Prostate gland (tissue), 2 donors: ENCODE measurements around the gene SSBP3.

Experiments used
- CTCF ChIP-seq, 4 experiments: fragments of 200-600 bp in 2 of 4; fragments of 450-650 bp in 2 of 4; sonication (generic) in 2 of 4; IDR thresholded peaks; 1 replicate in 3 of 4; 2 replicates in 1 of 4; pipeline ENCODE4 v1.5.1; 2016 to 2019; ENCODE audit warnings: antibody characterized with exemption in 4 of 4, mild to moderate bottlenecking in 2 of 4, moderate library complexity in 2 of 4
- POLR2A ChIP-seq: fragments of 450-650 bp; IDR thresholded peaks from one replicate; pipeline ENCODE4 v1.6.1; 2016; ENCODE audit warnings: antibody characterized with exemption, mild to moderate bottlenecking
- POLR2AphosphoS5 ChIP-seq: sonication (generic); formaldehyde crosslinking; IDR thresholded peaks from one replicate; pipeline ENCODE4 v1.6.1; 2017; ENCODE audit warnings: antibody characterized with exemption

GRCh38 chr1:54335755-54336108, 70.5 kb downstream of the SSBP3 start:
- TF ChIP-seq POLR2A (no peak), CTCF (IDR thresholded peaks at IDR 0.05) (no peak), POLR2AphosphoS5 (peak; percentile 66)
